HG03039 (cell line): ENCODE results near the gene OCIAD1.
"Not testable (repeated sequence)": the region's sequence is repeated elsewhere in the genome, so short reads cannot be mapped to it uniquely, and the experiment has no call there.

Experiments
- ATAC-seq: cut with Tn5 transposase; IDR thresholded peaks from one replicate; pipeline ENCODE4 v1.9.1; 2021; ENCODE audit warnings: mild to moderate bottlenecking, moderate library complexity; ENCODE audit not compliant: unreplicated experiment

OCIAD1 gene

GRCh38 chr4:48816971-48817370 lies 13.9 kb upstream of the OCIAD1 start:
- no peak for ATAC-seq

GRCh38 chr4:48821431-48821830 lies 9.5 kb upstream of the OCIAD1 start:
- ATAC-seq, result not testable (repeated sequence)

GRCh38 chr4:48827622-48828021 lies 3.3 kb upstream of the OCIAD1 start:
- ATAC-seq, result no peak

GRCh38 chr4:48831532-48832030 lies 693 bp downstream of the OCIAD1 start:
- no peak for ATAC-seq

- ATAC-seq, result no peak
Measured at GRCh38 chr4:48832571-48832970, 1.7 kb downstream of the OCIAD1 start.

GRCh38 chr4:48836658-48837057 lies 5.8 kb downstream of the OCIAD1 start:
- no peak for ATAC-seq

- ATAC-seq, result no peak
Measured at GRCh38 chr4:48841045-48841827, 10.3 kb downstream of the OCIAD1 start.

GRCh38 chr4:48844843-48845242 lies 14.0 kb downstream of the OCIAD1 start:
- ATAC-seq, result no peak

- not testable (repeated sequence) for ATAC-seq
Measured at GRCh38 chr4:48848799-48849198, 17.9 kb downstream of the OCIAD1 start.

- no peak for ATAC-seq
Measured at GRCh38 chr4:48851651-48852050, 20.8 kb downstream of the OCIAD1 start.

GRCh38 chr4:48853604-48854394 lies 22.9 kb downstream of the OCIAD1 start:
- ATAC-seq, result no peak

- no peak for ATAC-seq
Measured at GRCh38 chr4:48854395-48854683, 23.5 kb downstream of the OCIAD1 start.

- no peak for ATAC-seq
Measured at GRCh38 chr4:48854982-48855381, 24.1 kb downstream of the OCIAD1 start.

GRCh38 chr4:48858130-48858529 lies 27.2 kb downstream of the OCIAD1 start:
- ATAC-seq, result no peak

- ATAC-seq, result no peak
Measured at GRCh38 chr4:48862038-48862437, 31.1 kb downstream of the OCIAD1 start.

GRCh38 chr4:48862661-48863060 lies 31.8 kb downstream of the OCIAD1 start:
- ATAC-seq, result no peak

- no peak for ATAC-seq
Measured at GRCh38 chr4:48863728-48864127, 32.8 kb downstream of the OCIAD1 start.

- ATAC-seq, result not testable (repeated sequence)
Measured at GRCh38 chr4:48864696-48865095, 33.8 kb downstream of the OCIAD1 start.

GRCh38 chr4:48877827-48878535 lies 47.1 kb downstream of the OCIAD1 start:
- ATAC-seq, result no peak

- no peak for ATAC-seq
Measured at GRCh38 chr4:48879561-48880442, 48.9 kb downstream of the OCIAD1 start.

- ATAC-seq, result not testable (repeated sequence)
Measured at GRCh38 chr4:48881646-48882045, 50.8 kb downstream of the OCIAD1 start.
